GM06990 (cell line): ENCODE data around the gene CHST9.

Experiments
- DNase-seq: peaks from one replicate; pipeline ENCODE4 v3.0.0-alpha.2; 2011; ENCODE audit not compliant: insufficient read length; ENCODE audit errors: extremely low read depth
- H3K27me3 ChIP-seq: replicated peaks from 2 replicates; pipeline ENCODE4 v1.6.0; 2011; ENCODE audit warnings: low read length; ENCODE audit not compliant: control insufficient read depth, insufficient read depth
- H3K36me3 ChIP-seq: 2 replicates; pipeline ENCODE4 v1.5.1; 2011; ENCODE audit warnings: low read length; ENCODE audit not compliant: control insufficient read depth, insufficient read depth
- H3K4me3 ChIP-seq: replicated peaks from 2 replicates; pipeline ENCODE4 v1.5.1; 2011; ENCODE audit warnings: low read depth, mild to moderate bottlenecking, control low read depth, low read length
- TF ChIP-seq, protein P1 (sequence below): IDR thresholded peaks from 2 replicates; pipeline ENCODE4 v1.5.1; 2011; ENCODE audit warnings: low read length, control low read depth, mild to moderate bottlenecking, inconsistent platforms; ENCODE audit not compliant: insufficient read depth, poor library complexity, severe bottlenecking

Gene CHST9

DNA sequence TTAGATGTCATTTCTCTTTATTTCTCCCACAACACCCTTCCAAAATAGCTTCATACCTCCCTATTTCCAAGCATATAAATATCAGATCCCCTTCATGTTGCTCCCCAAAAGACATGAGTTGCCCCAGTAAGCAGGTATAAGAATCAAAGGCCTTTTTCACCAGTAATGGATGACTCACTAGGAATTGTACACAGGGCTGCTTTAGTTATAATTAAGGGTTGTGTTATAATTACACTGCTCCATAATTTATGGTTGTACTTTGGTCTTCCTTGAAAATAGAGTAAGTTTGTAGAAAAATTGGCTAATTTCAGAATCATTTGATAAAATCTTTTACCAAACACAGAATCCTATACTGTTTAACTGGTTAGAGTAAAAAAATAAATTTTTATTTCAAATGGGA, 310.8 kb downstream of the CHST9 start:
- TF ChIP-seq, protein P1, sequence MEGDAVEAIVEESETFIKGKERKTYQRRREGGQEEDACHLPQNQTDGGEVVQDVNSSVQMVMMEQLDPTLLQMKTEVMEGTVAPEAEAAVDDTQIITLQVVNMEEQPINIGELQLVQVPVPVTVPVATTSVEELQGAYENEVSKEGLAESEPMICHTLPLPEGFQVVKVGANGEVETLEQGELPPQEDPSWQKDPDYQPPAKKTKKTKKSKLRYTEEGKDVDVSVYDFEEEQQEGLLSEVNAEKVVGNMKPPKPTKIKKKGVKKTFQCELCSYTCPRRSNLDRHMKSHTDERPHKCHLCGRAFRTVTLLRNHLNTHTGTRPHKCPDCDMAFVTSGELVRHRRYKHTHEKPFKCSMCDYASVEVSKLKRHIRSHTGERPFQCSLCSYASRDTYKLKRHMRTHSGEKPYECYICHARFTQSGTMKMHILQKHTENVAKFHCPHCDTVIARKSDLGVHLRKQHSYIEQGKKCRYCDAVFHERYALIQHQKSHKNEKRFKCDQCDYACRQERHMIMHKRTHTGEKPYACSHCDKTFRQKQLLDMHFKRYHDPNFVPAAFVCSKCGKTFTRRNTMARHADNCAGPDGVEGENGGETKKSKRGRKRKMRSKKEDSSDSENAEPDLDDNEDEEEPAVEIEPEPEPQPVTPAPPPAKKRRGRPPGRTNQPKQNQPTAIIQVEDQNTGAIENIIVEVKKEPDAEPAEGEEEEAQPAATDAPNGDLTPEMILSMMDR: no peak
- DNase-seq: no peak
- H3K36me3 ChIP-seq: no peaks in the 10 kb centered on the region
- H3K4me3 ChIP-seq: no peak overlapping the region
- H3K27me3 ChIP-seq: no peaks in the 10 kb centered on the region

DNA sequence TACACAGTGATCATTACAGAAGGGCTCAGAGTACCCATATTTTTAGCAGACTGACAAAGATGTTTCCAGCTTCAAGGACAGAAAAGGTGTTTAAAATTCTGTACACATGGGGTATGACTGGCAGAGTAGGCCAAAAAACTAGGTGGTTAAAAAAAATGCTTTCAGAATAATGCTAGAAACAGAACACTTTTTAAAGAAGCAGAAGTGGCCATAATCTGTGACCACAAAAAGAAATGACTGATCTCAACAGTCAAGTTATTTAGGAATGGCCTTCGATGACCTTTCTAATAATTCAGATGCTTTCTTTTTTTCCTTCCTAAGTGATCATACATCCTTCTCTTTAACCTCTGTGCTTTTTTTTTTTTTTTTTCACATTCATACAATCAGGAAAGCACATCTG, 315.5 kb downstream of the CHST9 start:
- Histone ChIP-seq H3K36me3 (no peaks in the 10 kb centered on the region), H3K4me3 (no peak overlapping the region), H3K27me3 (no peaks in the 10 kb centered on the region)
- TF ChIP-seq, protein P1: no peak
- no peak for DNase-seq

DNA sequence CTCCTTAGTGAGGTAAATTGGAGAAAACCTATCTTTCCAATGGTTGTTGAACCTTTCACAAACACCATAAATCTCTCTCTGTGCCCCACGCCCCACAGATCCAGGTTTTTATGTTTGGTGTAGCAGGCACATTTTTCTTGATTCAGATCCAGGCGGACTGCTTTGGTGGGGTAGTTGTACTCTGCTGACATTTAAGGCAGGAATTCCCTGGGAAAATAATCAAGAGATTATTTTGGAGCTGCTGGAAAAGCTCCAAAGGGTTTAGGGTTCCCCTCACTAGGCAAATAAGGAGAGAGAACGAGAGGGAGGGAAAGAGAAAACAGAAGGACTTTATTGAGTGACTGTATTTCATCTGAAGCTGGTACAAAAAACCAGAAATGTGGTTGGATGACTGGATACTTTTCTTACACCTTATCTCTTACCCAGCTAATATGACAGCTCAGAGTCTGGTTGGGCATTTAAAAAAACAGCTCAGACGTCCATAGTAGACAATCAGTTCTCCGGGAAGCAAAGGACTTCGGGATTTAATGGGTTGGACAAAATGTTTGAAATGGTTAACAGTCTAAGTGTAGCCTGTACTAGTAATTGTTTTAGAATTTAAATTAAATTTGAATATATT, 316.0 kb downstream of the CHST9 start:
- H3K36me3 ChIP-seq: no peaks in the 10 kb centered on the region
- no peak for DNase-seq
- TF ChIP-seq, protein P1: no peak
- no peak overlapping the region for H3K4me3 ChIP-seq
- H3K27me3 ChIP-seq: no peaks in the 10 kb centered on the region; the same call in 1 of the 2 replicates

DNA sequence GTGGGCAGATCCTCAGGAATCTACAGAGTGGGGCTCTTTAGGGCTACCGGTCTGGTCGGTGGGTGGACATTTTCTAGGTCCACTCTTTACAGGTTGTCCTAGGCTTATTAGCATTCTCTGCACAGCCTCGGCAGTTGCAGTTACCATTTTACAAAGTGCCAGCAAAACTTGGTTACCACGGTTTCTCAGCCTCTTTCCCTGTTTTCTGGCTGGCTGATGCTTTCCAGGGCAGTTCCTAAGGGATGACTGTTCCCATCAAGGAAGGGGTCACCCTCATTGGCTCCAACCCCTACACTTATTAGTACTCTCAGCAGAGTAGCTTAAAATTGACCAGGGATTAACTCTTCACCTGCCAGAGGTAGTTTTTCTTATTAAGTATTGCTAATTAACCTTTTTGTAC, 317.6 kb downstream of the CHST9 start:
- TF ChIP-seq, protein P1: no peak
- DNase-seq: no peak
- H3K4me3 ChIP-seq: no peak overlapping the region
- no peaks in the 10 kb centered on the region for H3K36me3 ChIP-seq
- peaks cover 2% of the 10 kb centered on the region; the same call in 1 of the 2 replicates for H3K27me3 ChIP-seq

DNA sequence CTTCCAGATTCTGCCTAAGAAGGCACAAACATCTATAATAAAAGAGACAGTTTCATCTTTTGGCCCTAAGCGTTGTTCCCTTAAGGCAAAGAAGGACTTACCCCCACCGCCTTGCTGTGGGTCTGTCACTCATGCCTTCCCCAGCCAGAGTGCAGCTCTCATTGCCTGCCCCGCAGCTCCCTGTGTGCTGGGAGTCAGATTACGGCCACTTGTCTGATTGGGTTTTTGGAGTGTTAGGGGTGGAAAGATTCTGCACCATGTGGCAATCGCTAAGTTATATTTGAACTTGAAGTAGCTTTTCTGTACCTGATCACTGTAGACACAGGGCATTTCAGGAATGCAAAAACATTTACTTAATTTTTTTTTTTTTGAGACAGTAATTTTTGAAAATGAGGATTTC, 319.6 kb downstream of the CHST9 start, which contains the start of gene AQP4:
AQP4 (minus strand) TSS at position 151 of the 400 bp plus-strand sequence; CDS start at position 133, 18 bp downstream.
- peaks cover 2% of the 10 kb centered on the region; the same call in 1 of the 2 replicates for H3K27me3 ChIP-seq
- 0 out of 2 replicates have a peak within 1 kb of the TSS, but pooled peaks have one; percentile 9 for H3K4me3 ChIP-seq
- H3K36me3 ChIP-seq: no peaks in the 10 kb centered on the region
- TF ChIP-seq, protein P1: no peak
- no peak for DNase-seq

DNA sequence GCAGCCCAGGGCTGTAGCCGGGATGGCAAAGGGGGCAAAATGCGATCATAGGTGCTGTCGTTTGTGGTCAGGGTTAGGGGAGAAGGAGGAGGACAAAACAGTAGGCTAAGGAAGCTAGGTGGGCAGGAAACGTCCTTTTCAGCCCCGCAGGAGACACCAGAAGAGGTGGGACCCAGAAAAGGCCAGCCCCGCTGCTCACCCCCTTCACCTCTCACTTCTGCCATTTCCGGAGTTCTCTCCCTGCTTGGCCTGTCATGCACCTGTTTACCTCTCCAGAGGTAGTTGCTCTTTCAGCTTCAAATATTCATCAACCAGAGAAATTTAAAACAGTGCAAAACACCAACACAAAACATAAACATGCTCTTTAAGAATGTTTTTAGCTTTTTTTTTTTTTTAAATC, 320.4 kb downstream of the CHST9 start:
- H3K27me3 ChIP-seq: peaks cover 2% of the 10 kb centered on the region; the same call in 1 of the 2 replicates
- H3K4me3 ChIP-seq: 0 out of 2 replicates have a peak overlapping the region, but pooled peaks have one; percentile 9
- TF ChIP-seq, protein P1: no peak
- H3K36me3 ChIP-seq: no peaks in the 10 kb centered on the region
- DNase-seq: no peak
